Loucy (cell line): Measurements from ENCODE around the gene SRC.

ENCODE experiments used
- H2AFZ ChIP-seq: fragments of 200-600 bp; sonication (generic); 2 replicates; pipeline ENCODE4 v1.6.0; 2016; ENCODE audit warnings: antibody characterized with exemption, mild to moderate bottlenecking, low read length, moderate library complexity
- H3F3A ChIP-seq: fragments of 200-600 bp; 2 replicates; pipeline ENCODE4 v1.6.0; 2016; ENCODE audit warnings: antibody characterized with exemption, low read depth, mild to moderate bottlenecking
- H3K27me3 ChIP-seq: fragments of 200-600 bp; sonication (generic); 2 replicates; pipeline ENCODE4 v1.6.1; 2014; ENCODE audit warnings: low read length, mild to moderate bottlenecking; ENCODE audit not compliant: insufficient read depth, poor library complexity, severe bottlenecking
- H3K36me3 ChIP-seq: fragments of 200-600 bp; sonication (generic); 2 replicates; pipeline ENCODE4 v1.6.1; 2016; ENCODE audit warnings: low read length; ENCODE audit not compliant: insufficient read depth
- H3K4me1 ChIP-seq: fragments of 200-600 bp; sonication (generic); 2 replicates; pipeline ENCODE4 v1.5.1; 2014; ENCODE audit warnings: low read length, mild to moderate bottlenecking; ENCODE audit not compliant: insufficient read depth, poor library complexity, severe bottlenecking
- H3K4me2 ChIP-seq: fragments of 200-600 bp; sonication (generic); 2 replicates; pipeline ENCODE4 v1.6.0; 2014; ENCODE audit warnings: antibody characterized with exemption, low read length, low read depth, mild to moderate bottlenecking; ENCODE audit not compliant: poor library complexity, severe bottlenecking
- H3K4me3 ChIP-seq: fragments of 200-600 bp; sonication (generic); 2 replicates; pipeline ENCODE4 v1.5.1; 2014; ENCODE audit warnings: low read length, mild to moderate bottlenecking, mixed read lengths; ENCODE audit not compliant: poor library complexity, severe bottlenecking
- H3K79me2 ChIP-seq: fragments of 200-600 bp; sonication (generic); 2 replicates; pipeline ENCODE4 v1.6.1; 2014; ENCODE audit warnings: low read length; ENCODE audit not compliant: insufficient read depth
- H3K9ac ChIP-seq: fragments of 200-600 bp; sonication (generic); 2 replicates; pipeline ENCODE4 v1.6.0; 2014; ENCODE audit warnings: mild to moderate bottlenecking, low read depth, low read length, moderate library complexity; ENCODE audit not compliant: poor library complexity, severe bottlenecking
- H3K9me2 ChIP-seq: fragments of 200-600 bp; sonication (generic); replicated peaks from 2 replicates; pipeline ENCODE4 v1.6.1; 2016; ENCODE audit warnings: low read depth, low read length, mixed read lengths
- H3K9me3 ChIP-seq: fragments of 200-600 bp; sonication (generic); 2 replicates; pipeline ENCODE4 v1.6.1; 2014; ENCODE audit warnings: mild to moderate bottlenecking, antibody characterized with exemption, low read length, low read depth; ENCODE audit not compliant: insufficient read depth
- H4K20me1 ChIP-seq: fragments of 200-600 bp; sonication (generic); 2 replicates; pipeline ENCODE4 v1.6.0; 2014; ENCODE audit warnings: antibody characterized with exemption, low read length, mild to moderate bottlenecking; ENCODE audit not compliant: insufficient read depth, poor library complexity, severe bottlenecking
- EZH2phosphoT487 ChIP-seq: fragments of 200-600 bp; IDR thresholded peaks from 2 replicates; pipeline ENCODE4 v1.6.1; 2018; ENCODE audit warnings: antibody characterized with exemption, mild to moderate bottlenecking, moderate library complexity, borderline replicate concordance
- TF ChIP-seq, protein P1 (sequence below): fragments of 200-600 bp; sonication (generic); conservative IDR thresholded peaks from 2 replicates; pipeline ENCODE4 v1.5.1; 2014; ENCODE audit warnings: mild to moderate bottlenecking, antibody characterized with exemption, low read length

SRC gene

DNA sequence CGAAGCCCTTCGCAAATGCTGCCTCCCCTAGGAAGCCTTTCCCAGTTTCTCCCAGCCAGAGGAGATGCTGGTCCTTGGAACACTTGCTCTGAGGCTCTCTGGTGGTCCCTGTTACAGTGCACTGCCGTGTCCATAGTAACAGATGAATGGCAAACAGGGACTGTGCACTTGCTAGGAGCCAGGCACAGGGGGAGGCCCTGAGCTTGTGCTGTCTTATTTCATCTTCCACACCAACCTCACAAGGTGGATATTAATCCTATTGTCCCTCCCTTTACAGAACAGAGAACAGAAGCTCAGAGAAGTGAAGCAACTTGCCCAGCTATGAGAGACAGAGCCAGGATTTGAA lies 19.0 kb downstream of the SRC start:
- Histone ChIP-seq H2AFZ (no peak overlapping the region), H3K4me2 (no peak overlapping the region), H3K9ac (no peak overlapping the region), H4K20me1 (no peaks in the 10 kb centered on the region), H3K4me1 (no peaks in the 10 kb centered on the region), H3K36me3 (no peaks in the 10 kb centered on the region), H3K9me2 (no peaks in the 10 kb centered on the region), H3F3A (no peaks in the 10 kb centered on the region), H3K4me3 (no peak overlapping the region), H3K27me3 (no peaks in the 10 kb centered on the region), H3K9me3 (no peaks in the 10 kb centered on the region), H3K79me2 (no peaks in the 10 kb centered on the region)
- TF ChIP-seq, protein P1, sequence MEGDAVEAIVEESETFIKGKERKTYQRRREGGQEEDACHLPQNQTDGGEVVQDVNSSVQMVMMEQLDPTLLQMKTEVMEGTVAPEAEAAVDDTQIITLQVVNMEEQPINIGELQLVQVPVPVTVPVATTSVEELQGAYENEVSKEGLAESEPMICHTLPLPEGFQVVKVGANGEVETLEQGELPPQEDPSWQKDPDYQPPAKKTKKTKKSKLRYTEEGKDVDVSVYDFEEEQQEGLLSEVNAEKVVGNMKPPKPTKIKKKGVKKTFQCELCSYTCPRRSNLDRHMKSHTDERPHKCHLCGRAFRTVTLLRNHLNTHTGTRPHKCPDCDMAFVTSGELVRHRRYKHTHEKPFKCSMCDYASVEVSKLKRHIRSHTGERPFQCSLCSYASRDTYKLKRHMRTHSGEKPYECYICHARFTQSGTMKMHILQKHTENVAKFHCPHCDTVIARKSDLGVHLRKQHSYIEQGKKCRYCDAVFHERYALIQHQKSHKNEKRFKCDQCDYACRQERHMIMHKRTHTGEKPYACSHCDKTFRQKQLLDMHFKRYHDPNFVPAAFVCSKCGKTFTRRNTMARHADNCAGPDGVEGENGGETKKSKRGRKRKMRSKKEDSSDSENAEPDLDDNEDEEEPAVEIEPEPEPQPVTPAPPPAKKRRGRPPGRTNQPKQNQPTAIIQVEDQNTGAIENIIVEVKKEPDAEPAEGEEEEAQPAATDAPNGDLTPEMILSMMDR = no peak

GRCh38 chr20:37365760-37366638 lies 20.1 kb downstream of the SRC start:
- Histone ChIP-seq H3K4me1 (no peaks in the 10 kb centered on the region), H3K9me2 (no peaks in the 10 kb centered on the region), H3F3A (no peaks in the 10 kb centered on the region), H3K36me3 (no peaks in the 10 kb centered on the region), H2AFZ (no peak overlapping the region), H3K9ac (no peak overlapping the region), H3K4me2 (no peak overlapping the region), H3K79me2 (no peaks in the 10 kb centered on the region), H3K4me3 (no peak overlapping the region), H3K27me3 (no peaks in the 10 kb centered on the region), H3K9me3 (no peaks in the 10 kb centered on the region), H4K20me1 (no peaks in the 10 kb centered on the region)
- TF ChIP-seq, protein P1 = no peak
- TF ChIP-seq EZH2phosphoT487 = no peak

DNA sequence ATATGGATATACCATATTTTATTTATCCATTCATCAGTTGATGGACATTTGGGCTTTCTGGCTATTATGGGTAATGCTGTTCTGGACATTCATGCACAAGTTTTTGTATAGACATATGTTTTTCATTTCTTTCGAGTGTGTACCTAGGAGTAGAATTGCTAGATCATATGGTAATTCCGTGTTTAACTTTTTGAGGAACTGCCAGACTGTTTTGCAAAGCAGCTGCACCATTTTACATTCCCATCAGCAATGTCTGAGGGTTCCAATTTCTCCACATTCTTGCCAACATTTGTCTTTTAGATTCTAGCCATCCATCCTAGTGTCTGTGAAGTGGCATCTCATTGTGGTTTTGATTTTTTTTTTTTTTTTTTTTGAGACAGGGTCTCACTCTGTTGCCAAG lies 20.8 kb downstream of the SRC start:
- TF ChIP-seq, protein P1 = no peak
- TF ChIP-seq EZH2phosphoT487 = no peak
- Histone ChIP-seq H3K36me3 (no peaks in the 10 kb centered on the region), H3K9me2 (no peaks in the 10 kb centered on the region), H3K4me1 (no peaks in the 10 kb centered on the region), H4K20me1 (no peaks in the 10 kb centered on the region), H3K27me3 (no peaks in the 10 kb centered on the region), H3K4me3 (no peak overlapping the region), H3F3A (no peaks in the 10 kb centered on the region), H3K9ac (no peak overlapping the region), H2AFZ (no peak overlapping the region), H3K79me2 (no peaks in the 10 kb centered on the region), H3K9me3 (no peaks in the 10 kb centered on the region), H3K4me2 (no peak overlapping the region)
